OCI-LY3 (cell line): ENCODE data around the gene NIPAL4.

Experiments used
- CTCF ChIP-seq: fragments of 200-600, 300-600 bp; sonication (generic); IDR thresholded peaks from 2 replicates; pipeline ENCODE4 v1.5.1; 2014; ENCODE audit warnings: antibody characterized with exemption, low read length, low read depth
- EZH2phosphoT487 ChIP-seq: fragments of 200-600 bp; shearing (Covaris generic); IDR thresholded peaks from 2 replicates; pipeline ENCODE4 v1.6.1; 2018; ENCODE audit warnings: antibody characterized with exemption, mixed run types, low read depth

GRCh38 chr5:157445745-157446411, 14.1 kb upstream of the NIPAL4 start:
- TF ChIP-seq CTCF: no peak
- TF ChIP-seq EZH2phosphoT487: no peak
